Amygdala (tissue), 56 donors: ENCODE data around the gene KERA.

Source experiments
- DNase-seq, 56 donors: peaks; one replicate each; lab custom pipeline; 2025; lab: John Stamatoyannopoulos, UW

KERA gene

GRCh38 chr12:91074154-91074709 is 16.4 kb upstream of the KERA start:
- DNase-seq: no peak

GRCh38 chr12:91073426-91073825 is 15.6 kb upstream of the KERA start:
- DNase-seq: no peak

DNA sequence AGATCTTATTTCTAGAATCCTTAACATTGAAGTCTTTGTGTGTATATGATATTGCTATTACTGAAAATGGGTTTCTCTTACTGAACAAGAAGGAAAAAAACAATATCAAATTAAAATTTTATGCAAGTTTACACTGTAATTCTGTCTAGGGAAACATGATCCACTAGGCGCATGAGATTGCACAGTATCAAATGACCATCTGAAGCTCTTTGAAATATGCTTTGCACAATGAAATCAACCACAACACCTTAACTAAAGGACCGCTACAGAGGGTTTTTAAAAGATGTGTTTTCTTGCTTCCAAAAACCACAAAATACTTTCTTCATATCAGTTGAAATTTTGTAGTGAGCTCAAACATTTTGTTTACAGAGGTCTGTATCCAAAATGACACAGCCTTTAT is 15.1 kb upstream of the KERA start:
- no peak for DNase-seq

DNA sequence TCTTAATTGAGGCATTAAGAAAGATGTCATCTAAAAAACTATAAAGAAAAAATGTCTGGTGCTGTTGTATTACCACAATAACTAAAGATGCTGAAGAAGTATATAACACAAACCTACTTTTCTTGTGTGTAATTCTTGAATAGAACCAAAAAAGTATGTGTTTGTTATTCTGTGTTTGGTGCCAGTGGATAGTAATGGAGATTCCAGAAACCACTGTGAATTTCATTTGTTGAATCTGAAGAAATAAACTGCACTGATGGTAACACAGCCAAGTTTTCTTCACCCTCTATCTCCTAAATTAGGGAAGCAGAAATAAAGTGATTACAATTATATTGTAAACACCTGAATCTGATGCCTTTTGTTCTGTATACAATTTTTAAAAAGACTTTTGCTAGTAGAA is 13.1 kb upstream of the KERA start:
- DNase-seq: no peak

GRCh38 chr12:91065396-91065795 is 7.6 kb upstream of the KERA start:
- no peak for DNase-seq

DNA sequence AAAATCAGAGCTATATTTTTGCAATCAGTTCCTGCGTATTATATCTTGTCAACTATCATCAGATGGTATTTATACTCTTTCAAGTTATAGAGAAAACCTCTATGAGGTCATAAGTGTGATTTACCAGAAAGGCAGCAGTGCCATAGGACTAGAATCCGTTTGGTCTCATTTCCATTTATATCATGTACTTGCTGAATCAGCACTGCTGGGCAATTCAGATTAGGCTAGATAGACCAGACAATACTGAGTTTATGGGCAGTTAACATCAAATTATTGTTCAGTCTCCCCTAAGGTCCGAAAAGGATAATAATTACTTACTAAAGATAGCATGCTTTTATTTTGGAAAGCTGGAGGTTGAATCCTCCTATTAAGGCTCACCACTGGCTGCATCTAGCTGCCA is 6.8 kb upstream of the KERA start:
- DNase-seq: no peak

DNA sequence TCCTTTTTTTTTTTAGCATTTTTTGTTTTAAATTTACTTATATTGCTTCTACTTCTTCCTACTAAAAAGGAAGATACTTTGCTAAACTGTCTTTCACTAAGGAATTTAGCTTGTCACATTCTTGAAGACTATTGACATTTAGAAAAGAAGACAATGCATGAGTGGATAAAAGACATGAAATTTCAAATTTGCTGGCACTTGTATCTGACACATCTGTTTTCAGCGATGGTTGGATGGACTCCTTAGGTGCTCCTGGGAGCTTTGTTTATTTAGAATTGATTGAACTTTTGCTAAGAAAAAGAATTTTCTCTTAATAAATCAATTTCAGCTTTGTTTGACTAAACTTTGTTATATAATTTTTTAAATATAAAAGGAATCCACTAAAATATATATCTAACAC is 3.3 kb upstream of the KERA start:
- DNase-seq: no peak

GRCh38 chr12:91059211-91059610 is 1.4 kb upstream of the KERA start:
- DNase-seq: no peak

DNA sequence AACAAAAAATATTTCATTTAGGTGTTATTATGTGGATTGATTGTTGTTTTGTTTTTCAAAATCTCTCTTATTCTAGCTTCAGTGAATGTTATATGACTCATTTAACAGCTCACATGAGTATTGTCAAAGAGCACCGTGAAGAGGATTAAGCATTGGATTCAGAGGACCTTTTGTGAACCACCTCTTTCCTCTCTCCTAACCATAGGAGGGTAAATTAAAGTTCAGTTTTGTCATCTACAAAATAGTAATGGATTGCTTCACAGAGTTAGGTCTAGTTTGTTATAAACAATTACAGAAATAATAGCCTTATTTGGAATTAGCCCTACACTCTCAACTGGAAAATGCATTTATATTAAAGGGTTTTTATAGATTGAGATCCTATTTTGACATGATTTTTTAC is 962 bp upstream of the KERA start:
- DNase-seq: no peak

- no peak for DNase-seq
These were observed 1.3 kb downstream of the KERA start for GRCh38 chr12:91056488-91056887.

DNA sequence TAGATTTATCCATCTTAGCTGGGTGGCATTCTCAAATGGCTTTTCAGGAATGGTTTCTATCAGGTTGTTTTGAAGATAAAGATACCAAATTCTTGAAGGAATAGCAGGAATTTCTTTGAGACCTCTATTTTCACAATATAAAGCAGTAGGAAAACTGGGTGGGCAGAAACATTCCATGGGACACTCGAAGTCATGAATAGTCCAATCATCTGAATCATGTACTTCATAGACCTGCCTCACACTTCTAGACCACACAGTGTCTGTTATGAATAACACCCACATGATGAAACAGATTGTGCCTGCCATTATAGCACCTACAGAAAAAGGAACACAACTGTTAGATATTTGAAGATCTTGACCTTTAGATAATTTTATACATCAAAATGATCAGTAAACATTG is 1.8 kb downstream of the KERA start:
- no peak for DNase-seq

- no peak for DNase-seq
These were observed 3.7 kb downstream of the KERA start for GRCh38 chr12:91053951-91054715.

GRCh38 chr12:91052026-91052425 is 5.8 kb downstream of the KERA start:
- DNase-seq: no peak

GRCh38 chr12:91044586-91044985 is 13.2 kb downstream of the KERA start:
- DNase-seq: no peak

DNA sequence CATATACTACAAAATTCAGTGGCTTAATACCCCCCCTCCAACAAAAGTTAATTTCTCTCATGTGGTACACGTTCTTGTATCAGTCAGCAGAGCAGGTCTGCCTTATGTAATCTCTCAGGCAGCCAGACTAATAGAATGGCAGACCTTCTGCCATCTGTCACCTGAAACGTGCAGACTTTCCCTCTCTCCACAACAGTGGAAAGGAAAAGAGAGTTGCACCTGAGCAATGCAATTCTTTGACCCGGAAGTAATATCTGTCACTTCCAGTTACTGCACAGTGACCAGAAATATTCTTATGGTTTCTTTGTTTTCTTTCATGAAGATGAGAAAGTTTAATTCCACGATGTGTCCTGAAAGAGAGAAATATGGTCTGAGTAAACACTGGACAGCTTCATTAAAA is 14.4 kb downstream of the KERA start:
- DNase-seq: no peak

- DNase-seq: no peak
These were observed 17.6 kb downstream of the KERA start for GRCh38 chr12:91040096-91040755.

- no peak for DNase-seq
These were observed 20.5 kb downstream of the KERA start for GRCh38 chr12:91037276-91037675.

DNA sequence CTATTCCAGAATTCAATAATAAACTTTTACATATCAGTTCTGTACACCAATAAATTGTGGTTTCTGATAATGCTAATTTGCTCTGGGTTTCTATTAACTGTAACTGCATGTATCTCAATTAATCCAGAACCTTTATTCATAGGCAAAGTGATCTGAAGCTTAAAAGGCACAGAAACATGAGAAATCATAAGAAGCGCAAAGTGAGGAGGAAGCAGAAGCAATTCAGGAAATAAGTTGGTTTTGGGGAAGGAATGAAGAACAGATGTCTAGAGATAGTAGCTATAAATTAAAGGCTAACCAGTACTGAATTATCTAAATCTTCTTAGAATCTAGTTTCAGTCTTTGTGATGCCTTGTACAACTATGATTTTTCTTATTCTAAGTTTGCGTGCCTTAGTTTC is 24.6 kb downstream of the KERA start:
- DNase-seq: no peak

DNA sequence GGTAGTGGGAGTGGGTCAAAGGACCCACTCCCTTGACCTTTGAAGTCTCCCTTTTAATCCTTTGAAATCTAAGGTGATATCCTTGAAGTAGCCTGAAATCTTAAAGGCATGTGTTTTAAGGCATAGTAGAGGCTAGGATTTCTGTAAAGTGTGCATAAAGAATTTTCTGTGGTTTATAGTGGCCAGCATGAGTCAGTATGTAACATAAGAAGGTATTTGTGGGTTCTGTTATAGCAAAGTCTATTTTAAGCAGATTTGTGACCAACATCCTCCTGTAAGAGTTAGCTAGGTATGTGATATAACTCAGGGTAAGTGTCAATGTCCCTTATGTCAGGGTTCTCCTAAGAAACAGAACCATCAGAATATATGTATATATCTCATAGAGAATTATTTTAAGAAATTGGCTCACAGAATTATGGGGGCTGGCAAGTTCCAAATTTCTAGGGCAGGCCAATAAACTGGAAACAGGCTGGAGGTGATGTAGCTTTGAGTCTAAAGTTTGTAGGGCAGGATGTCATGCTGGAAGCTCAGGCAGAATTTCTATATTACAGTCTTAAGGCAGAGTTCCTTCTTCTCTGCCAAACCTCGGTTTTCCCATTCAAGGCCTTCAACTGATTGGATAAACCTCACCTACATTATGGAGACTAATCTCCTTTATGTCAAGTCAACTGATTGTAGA is 34.4 kb downstream of the KERA start:
- no peak for DNase-seq

GRCh38 chr12:91021076-91021475 is 36.7 kb downstream of the KERA start:
- DNase-seq: no peak

GRCh38 chr12:91019455-91019854 is 38.4 kb downstream of the KERA start:
- DNase-seq: no peak
